GM21390 (cell line): ENCODE results near the gene CALML6.
A peak's percentile ranks its signal among the peaks of the same experiment; 100 is the strongest.

Source experiments
- ATAC-seq: cut with Tn5 transposase; IDR thresholded peaks from one replicate; pipeline ENCODE4 v1.9.1; 2021; ENCODE audit not compliant: unreplicated experiment

The CALML6 gene

DNA sequence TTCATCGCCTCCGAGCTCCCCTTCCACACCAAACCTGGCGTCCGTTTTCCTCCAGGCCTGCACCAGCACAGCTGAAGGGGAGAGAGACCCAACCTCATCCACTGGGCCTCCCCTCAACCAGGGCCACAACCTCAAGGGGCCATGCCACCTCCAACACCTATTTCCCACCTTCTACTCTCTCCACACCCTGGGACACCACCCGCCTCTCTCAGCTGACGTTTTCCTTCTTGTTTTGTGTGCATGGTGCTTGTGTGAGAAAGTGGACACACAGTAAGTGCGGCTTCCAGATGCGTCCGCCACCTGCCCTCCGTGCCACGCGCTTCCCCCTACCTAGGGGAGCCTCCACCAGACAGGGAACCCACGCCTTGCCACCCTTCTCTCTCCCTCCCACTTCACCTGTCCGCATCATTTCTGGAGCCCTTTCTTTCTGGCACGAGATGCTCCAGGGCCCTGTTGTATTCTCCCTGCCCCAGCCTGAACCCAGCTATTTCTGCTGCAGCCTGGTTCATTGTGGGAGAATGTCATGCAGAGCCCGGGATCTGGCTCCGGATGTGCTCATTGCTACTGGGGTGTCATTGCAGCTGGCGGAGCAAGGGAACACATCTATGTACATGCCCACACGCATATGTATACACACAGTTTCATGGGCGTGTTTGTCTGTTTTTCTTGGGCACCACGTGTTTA is 22.8 kb upstream of the CALML6 start:
- ATAC-seq: no peak

DNA sequence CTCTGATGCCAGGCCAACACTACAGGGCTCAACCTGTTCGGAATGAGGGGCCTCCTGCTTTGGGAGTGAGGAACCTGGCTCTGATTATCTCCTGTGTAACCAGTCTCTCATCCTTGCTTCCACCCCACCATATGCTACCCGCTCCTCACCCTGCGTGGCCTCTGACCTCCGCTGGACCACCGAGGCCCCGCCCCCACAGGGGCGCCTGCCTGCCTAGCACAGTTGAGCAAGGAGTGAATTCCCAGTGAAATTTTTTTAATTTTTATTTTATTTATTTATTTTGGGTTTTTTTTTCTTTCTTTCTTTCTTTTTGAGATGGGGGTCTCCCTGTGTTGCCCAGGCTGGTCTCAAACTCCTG is 22.3 kb upstream of the CALML6 start:
- no peak for ATAC-seq

DNA sequence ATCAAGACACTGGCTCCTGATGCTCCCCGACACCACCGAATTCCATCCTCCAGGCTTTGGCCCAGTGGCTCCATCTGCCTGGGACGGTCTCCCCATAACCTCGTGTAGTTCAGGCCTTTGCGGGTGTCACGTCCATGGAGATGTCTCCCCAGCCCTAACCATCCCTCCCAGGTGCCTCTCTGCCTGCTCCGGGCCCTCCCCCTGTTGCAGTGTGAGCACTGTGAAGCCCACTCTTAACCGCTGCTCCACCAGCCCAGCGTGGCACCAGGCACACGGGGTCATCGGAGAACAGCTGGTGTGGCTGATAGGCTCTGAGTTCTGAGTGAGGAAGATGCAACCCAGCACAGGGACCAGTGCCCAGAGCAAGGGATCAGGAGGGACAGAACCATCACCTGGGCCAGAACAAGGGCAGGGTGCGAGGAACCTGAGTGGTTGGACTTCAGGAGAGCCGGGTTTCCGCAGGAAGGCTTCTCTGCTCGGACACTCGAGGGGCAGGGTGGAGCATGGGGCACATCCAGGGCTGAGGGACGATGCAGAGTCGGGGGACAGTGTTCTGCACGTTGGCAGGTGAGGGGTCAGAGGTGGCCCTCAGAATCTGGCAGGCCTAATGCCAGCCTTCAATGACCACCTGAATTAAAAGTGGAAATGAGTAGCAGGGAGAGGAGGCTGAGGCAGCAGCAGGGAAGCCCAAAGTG is 21.6 kb upstream of the CALML6 start:
- ATAC-seq: no peak

DNA sequence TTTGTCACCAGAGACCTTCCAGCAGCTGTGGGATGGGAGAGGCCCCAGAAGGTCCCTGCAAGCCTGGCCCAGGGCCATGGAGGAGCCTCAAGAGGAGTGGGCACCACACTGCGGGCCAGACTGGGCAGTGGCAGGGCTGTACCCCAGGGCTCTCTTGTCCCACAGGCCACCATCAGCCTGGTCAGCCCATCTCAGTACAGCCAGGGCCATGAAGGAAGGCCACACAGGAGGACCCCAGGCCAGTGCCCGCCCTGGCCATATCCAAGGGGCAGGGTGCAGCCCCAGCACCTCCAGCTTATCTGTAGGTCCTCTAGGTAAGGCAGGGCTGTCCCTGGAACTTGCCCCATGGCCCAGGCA is 21.1 kb upstream of the CALML6 start:
- ATAC-seq: no peak

DNA sequence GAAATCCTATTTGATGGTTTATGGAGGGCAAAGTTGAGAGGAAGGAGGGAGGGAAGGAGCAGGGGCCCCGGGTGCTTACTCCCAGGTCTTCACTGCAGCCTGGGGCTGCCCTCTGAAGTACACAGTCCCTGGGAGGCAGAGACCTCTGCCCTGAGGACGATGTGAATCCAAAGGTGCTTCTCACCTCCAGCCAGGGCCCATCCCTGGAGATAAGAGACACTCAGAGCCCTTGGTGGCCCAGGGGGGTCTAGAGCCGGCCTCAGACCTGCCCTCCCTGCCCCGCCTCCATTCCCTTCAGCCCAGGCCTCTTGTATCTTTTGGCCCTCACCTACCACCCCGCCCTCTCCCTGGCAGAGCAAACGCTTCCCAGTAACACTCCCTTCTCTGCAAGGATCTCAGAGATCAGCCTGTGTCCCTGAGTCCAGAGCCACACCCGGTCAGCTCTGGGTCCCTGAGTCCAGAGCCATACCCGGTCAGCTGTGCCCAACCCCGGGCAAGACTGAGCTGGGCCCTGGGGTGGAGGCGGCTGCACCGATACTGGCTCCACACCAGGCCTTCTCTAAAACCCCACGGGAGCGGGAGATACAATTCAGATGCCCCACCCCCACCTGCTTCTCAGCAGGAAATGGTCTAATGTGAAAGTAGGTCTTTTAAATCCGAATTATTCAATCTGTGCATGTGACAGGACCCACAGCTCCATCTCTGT is 20.6 kb upstream of the CALML6 start:
- ATAC-seq: no peak

DNA sequence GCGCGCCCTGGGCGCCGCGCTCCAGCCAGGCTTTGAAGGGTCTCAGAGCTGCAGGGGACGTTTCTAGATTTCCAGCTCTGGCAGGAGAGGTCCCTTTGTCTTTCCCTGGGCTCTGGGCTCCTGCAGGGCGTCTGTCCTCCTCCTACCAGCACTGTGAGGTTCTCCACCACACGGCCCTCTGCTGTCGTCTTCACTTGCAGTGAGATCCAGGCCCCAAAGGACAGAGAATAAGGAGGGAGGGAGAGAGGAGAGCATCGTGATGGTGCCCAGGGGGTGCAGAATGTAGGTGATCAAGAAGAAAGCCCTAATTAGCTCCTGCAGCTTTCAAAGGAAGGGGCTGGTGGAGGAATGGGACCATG is 20.0 kb upstream of the CALML6 start:
- no peak for ATAC-seq

DNA sequence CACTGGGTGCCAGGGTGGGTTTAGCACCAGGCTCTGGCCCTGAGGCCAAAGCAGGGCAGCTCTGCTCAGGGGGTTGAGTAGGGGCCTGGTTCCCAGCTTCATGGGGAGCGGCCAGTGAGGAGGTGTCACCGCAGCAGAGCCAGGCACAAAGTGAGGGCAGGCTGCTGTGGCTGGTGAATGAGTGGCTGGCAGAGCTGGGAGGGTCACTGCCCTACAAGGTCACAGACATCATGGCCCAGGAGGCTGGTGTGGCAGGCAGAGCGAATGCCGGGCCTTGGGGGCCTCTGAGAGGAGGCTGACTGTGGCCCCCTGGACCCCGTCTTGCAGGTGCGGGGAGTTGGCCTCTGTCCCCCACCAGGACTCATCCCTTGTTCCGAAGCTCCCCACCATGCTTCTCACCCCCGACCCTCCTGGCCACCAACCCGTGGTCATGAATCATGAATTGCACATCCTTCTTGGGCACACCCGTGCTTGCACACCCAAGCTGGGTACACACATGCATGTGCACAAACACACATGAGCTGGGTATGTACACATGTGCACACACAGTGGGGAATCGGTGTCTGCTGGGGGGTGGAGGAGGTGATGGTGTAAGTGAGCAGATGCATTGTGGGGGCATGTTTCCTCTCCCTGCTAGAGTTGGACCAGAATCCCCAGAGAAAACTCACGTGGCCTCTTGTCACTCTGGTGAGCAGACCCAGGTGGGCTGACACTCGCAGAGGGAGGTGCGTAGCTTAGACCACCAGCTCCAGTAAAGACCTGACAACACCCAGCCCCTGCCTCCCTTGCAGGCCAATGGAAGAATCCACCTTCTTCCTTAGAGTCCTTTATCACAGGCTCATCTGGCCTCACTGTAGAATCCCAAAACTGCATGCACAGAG is 19.4 kb upstream of the CALML6 start:
- no peak for ATAC-seq

DNA sequence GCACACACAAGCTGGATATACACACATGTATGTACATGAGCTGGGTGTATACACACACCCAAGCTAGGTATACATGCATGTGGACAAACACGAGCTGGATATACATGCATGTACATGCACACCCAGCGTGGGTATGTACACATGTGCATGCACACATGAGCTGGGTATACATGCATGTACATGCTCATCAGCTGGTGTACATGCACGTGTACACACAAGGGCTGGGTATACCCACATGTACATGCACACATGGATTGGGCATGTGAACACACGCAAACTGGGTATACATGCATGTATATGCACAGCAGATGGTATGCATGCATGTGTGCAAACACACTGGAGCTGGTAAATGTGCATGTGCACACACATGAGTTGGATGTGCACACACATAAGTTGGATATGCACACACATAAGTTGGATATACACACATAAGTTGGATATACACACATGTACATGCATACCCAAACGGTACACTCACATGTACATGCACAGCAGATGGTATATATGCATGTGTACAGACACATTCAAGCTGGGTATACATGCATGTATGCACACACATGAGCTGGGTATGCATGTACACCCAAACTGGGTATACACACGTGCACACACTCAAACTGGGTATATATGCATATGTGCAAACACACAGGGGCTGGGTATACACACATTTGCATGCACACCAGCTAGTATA is 16.7 kb upstream of the CALML6 start:
- no peak for ATAC-seq

DNA sequence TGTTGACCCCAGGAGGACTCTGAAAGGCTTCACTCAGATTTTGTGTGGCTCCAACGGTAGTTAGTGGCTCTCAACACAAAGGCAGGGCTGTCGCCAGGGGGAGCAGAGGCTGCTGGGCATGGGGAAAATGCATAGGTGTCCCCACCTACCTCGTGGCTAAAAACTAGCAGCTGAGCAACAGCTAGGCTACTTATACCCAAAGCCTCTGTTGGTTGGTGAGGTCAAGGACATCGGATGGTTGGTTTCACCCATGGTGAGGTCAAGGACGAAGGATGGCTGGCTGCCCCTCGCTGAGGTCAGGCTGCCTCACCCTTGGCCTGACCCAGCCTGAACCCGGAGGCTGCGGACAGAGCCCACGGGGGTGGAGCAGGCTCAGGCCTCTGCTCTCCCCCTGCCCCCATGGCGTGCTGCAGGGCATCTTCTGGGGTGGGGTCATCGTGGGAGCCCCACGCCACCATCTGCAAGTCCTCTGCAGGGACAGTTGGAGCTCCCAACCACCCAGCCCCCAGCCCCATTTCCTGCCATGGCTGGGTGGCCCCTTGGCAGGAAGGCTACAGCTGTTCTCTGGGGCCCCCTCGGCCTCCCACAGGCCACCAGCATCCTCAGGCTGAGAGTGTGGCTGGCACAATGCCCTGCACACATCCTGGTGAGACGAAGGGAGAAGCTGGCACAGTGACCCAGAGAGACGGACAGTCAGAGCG is 15.6 kb upstream of the CALML6 start:
- ATAC-seq: no peak

DNA sequence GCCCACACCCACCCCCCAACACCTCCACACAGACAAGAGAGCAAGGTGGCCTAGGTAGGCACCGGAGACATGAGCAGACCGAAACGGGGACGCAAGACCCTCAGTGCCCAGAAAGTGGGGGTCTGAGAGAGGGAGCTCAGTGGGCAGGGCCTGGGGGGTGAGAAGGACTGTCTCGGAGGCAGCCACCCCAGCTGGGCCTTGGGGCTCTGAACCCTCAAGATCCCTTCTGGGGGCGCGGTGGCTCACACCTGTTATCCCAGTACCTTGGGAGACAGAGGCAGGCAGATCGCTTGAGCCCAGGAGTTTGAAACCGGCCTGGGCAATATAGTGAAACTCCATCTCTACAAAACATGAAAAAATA is 15.1 kb upstream of the CALML6 start:
- ATAC-seq: no peak

DNA sequence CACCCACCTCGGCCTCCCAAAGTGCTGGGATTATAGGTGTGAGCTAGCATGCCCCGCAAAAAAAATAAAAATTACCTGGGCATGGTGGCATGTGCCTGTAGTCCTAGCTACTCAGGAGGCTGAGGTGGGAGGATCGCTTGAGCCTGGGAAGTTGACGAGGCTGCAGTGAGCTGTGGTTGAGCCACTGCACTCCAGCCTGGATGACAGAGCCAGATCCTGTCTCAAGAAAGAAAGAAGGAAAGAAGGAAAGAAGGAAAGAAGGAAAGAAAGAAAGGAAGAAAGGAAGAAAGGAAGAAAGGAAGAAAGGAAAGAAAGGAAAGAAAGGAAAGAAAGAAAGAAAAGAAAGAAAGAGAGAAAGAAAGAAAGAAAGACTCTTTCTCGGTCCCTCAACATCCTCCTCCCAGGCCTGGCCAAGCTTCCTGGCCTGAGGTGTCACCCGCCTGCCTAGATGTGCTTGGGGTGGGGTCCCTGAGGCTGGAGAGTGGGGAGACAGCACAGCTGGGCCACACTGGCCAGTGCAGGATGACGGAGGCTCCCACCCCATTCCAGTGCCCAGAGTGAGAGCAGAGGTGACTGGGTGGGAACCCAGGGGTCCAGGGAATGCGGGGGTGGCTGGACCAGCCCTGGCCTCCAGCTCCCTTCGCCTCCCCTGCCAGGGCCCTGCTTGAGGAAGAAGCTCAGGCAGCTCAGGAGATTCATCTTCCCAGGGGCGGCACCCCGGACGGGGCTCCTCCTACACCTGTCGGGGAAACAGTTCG is 14.0 kb upstream of the CALML6 start:
- ATAC-seq: no peak

DNA sequence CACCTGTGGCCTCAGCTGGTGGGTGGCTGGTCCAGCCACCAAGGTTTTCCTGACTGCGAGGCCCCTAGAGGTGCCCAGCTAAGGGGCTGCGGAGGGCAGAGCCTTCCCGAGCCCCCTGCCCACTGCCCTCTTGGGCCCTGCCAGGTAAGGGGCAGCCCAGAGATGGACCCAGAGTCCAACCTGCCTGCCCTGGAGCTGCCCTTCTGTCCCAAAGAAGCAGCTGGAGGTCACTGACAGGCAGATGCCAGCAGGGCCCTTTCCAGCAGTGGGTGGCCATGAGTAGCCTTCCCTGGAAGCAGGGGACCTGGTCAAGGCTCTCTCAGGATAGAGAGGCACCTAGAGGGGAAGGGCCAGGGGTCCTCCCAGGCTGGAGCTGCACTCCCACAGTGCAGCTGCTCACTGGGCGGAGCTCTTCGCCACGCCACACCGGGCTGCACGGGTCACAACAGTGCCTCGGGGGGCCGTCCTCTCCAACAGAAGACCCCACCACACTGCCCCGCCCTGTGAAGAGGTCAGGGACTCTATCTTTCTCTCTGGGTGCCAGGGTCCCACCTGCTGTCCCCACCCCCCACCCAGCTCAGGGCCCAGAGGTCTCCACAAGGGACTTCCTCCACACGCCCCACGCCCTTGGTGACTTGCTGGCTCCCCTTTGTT is 13.3 kb upstream of the CALML6 start:
- no peak for ATAC-seq

DNA sequence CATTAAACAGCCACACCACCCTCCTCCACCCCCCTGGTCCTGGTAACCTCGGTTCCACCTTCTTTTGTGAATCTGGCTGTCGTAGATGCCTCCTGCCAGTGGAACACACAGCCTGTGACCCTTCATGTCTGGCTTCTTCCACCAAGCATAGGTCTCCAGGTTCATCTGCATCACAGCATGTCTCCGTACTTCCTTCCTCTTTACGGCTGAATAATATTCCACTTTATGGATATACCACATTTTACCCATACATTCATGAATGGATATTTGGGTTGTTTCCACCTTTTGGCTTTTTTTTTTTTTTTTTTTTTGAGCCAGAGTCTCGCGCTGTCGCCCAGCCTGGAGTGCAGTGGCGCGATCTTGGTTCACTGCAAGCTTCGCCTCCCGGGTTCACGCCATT is 11.8 kb upstream of the CALML6 start:
- no peak for ATAC-seq

DNA sequence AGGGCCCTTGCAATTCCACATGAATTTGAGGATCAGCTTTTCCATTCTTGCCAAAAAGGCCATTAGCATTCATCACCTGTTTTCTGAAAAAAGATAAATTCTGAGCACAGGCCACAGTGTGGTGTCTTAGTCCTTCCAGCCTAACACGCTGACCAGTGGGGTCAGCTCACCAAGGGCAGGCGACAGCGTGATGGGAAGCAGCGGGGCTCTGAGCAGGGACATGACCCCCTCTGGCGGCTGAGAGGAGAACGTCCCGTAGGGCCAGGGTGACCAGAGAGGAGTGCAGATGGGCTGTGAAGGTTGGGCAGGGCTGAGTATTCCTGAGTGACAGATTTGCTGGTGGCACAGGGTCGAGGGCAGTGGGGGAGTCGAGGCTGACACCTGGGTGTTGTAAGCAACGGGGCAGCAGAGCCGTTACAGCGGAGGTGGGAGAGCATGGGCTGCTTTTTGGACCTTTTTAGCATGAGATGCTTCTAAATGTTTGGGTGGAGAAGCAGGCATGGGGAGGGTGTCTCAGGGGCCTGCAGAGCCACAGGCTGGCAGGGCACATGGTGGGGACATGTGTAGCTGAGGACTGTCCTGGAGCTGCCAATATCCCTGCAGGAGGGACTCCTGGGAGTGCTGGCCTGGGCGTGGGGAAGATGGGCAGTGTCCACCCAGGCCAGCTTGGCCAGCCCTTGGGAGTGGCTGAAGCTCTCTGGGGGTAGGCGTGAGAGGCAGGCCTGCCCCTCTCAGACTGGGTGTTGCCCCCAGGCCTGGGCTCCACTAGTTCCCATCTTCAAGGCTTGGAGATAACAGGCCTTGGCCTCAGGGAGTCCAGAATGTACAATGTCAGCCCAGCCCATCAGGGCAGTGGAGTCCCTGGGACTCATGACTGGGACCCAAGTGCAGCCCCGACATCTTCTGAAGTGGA is 8.6 kb upstream of the CALML6 start:
- no peak for ATAC-seq

DNA sequence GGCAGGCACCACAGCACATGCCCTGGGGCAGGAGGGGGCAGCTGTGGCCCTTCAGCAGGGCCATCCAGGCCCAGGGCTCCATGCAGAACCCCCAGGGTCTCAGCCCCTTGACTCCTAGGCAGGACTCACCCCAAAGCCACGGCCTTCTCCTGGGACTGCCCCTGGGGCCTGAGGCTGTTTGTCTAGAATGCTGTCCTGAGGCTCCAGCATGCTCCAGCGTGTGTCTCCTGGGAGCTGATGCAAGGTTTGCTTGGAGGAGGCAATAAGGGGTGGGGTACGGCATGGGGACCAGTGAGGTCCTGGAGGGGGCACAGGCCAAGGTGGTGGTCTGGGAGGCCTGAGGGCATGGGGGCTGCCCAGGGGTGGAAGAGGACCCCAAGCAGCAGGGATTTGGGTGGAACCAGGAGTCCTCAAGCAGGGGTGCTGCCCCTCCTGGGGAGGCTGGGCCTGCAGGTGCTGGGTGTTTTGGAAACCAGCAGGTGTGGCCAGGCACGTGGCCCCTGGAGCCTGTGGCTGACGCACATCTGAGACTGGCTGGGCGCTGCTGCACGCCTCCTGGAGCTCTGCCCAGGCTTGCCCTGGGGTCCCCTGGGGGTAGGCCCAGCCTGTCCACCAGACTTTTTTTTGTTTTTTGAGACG is 7.8 kb upstream of the CALML6 start:
- ATAC-seq: no peak

DNA sequence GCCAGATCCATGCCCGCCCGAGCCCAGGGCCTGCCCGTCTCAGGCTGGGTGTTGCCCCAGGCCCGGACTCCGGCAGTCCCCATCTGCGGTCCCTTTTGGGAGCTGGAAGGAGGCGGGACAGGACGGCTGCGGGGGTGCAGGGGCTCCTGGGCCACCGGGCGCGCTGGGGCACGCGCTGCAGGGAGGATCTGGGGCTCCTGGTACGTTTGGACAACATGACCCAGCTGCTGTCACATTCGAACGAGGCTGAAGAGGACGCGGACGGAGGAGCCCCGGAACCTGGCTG is 6.6 kb upstream of the CALML6 start:
- peak; percentile 7 for ATAC-seq

DNA sequence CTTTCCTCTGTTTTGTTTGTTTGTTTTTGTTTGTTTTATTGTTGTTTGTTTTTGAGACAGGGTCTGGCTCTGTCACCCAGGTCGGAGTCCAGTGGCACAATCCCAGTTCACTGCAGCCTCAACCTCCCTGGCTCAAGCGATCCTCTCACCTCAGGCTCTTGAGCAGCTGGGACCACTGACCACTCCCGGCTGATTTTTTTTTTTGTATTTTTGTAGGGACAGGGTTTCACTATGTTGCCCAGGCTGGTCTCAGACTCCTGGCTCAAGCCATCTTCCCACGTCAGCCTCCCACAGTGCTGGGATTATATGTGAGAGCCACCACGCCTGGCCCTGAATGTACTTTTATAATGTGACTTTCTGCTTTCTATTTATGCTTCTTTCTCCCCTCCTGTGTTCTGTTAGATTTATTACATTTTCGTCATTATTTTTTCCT is 5.0 kb upstream of the CALML6 start:
- ATAC-seq: no peak
